HG03342 (cell line): ENCODE data around the gene TMEM145.

ENCODE experiments used
- ATAC-seq: cut with Tn5 transposase; IDR thresholded peaks from one replicate; pipeline ENCODE4 v1.9.1; 2021; ENCODE audit warnings: mild to moderate bottlenecking, moderate library complexity; ENCODE audit not compliant: unreplicated experiment

The TMEM145 gene

GRCh38 chr19:42357290-42357689 lies 44.2 kb downstream of the TMEM145 start:
- no peak for ATAC-seq

- ATAC-seq: no peak
These were observed 47.9 kb downstream of the TMEM145 start for GRCh38 chr19:42360787-42361544.

GRCh38 chr19:42361545-42361910 lies 48.4 kb downstream of the TMEM145 start:
- no peak for ATAC-seq

- no peak for ATAC-seq
These were observed 49.2 kb downstream of the TMEM145 start for GRCh38 chr19:42362342-42362741.

- ATAC-seq: no peak
These were observed 49.9 kb downstream of the TMEM145 start for GRCh38 chr19:42362891-42363440.

- no peak for ATAC-seq
These were observed 50.7 kb downstream of the TMEM145 start for GRCh38 chr19:42363614-42364346.

- ATAC-seq: no peak
These were observed 53.6 kb downstream of the TMEM145 start for GRCh38 chr19:42366673-42367072.

- ATAC-seq: no peak
These were observed 54.8 kb downstream of the TMEM145 start for GRCh38 chr19:42367929-42368328.

- ATAC-seq: no peak
These were observed 55.3 kb downstream of the TMEM145 start for GRCh38 chr19:42368360-42368759.

- ATAC-seq: no peak
These were observed 55.7 kb downstream of the TMEM145 start for GRCh38 chr19:42368765-42369164.

GRCh38 chr19:42369433-42370067 lies 56.4 kb downstream of the TMEM145 start:
- no peak for ATAC-seq

- no peak for ATAC-seq
These were observed 57.0 kb downstream of the TMEM145 start for GRCh38 chr19:42370068-42370520.

GRCh38 chr19:42370626-42371175 lies 57.6 kb downstream of the TMEM145 start:
- ATAC-seq: no peak
